ENCODE measurements around the gene DLEC1.

DLEC1 gene

GRCh38 chr3:38002940-38003339, 36.1 kb upstream of the DLEC1 start:
- 0 out of 2 replicates have a peak, but pooled peaks cover 4% of the 10 kb centered on the region for H3K4me1 ChIP-seq (ENCODE audit: insufficient read depth, low read length)
- no peak overlapping the region for H3K9ac ChIP-seq (ENCODE audit: low read depth, low read length)
- H3K9me3 ChIP-seq (ENCODE audit: insufficient read depth, low read depth, low read length) = no peaks in the 10 kb centered on the region
- H3K36me3 ChIP-seq (ENCODE audit: insufficient read depth, low read length) = peaks cover 2% of the 10 kb centered on the region; the same call in 1 of the 2 replicates
- WGBS = 85% methylated on average over 9 of the region's 9 CpGs
- H3K27ac ChIP-seq (ENCODE audit: low read depth, low read length) = no peak overlapping the region
- H3K27me3 ChIP-seq (ENCODE audit: insufficient read depth, low read length) = peaks cover 5% of the 10 kb centered on the region; the same call in 1 of the 2 replicates
- H3K4me3 ChIP-seq (ENCODE audit: low read length) = no peak overlapping the region

GRCh38 chr3:38003371-38003816, 35.6 kb upstream of the DLEC1 start:
- Histone ChIP-seq H3K36me3 (ENCODE audit: insufficient read depth, low read length) (peaks cover 4% of the 10 kb centered on the region; the same call in 1 of the 2 replicates), H3K27me3 (ENCODE audit: insufficient read depth, low read length) (peaks cover 4% of the 10 kb centered on the region; the same call in 1 of the 2 replicates), H3K9me3 (ENCODE audit: insufficient read depth, low read depth, low read length) (no peaks in the 10 kb centered on the region), H3K27ac (ENCODE audit: low read depth, low read length) (no peak overlapping the region), H3K9ac (ENCODE audit: low read depth, low read length) (no peak overlapping the region), H3K4me1 (ENCODE audit: insufficient read depth, low read length) (0 out of 2 replicates have a peak, but pooled peaks cover 3% of the 10 kb centered on the region), H3K4me3 (ENCODE audit: low read length) (no peak overlapping the region)
- WGBS = 48% methylated on average over 6 of the region's 7 CpGs

GRCh38 chr3:38003817-38004414, 35.1 kb upstream of the DLEC1 start:
- Histone ChIP-seq H3K4me1 (ENCODE audit: insufficient read depth, low read length) (no peaks in the 10 kb centered on the region), H3K9ac (ENCODE audit: low read depth, low read length) (no peak overlapping the region), H3K9me3 (ENCODE audit: insufficient read depth, low read depth, low read length) (no peaks in the 10 kb centered on the region), H3K36me3 (ENCODE audit: insufficient read depth, low read length) (peaks cover 4% of the 10 kb centered on the region; the same call in 1 of the 2 replicates), H3K27me3 (ENCODE audit: insufficient read depth, low read length) (no peaks in the 10 kb centered on the region), H3K4me3 (ENCODE audit: low read length) (no peak overlapping the region), H3K27ac (ENCODE audit: low read depth, low read length) (no peak overlapping the region)
- WGBS = 83% methylated on average over 11 of the region's 11 CpGs

- Histone ChIP-seq H3K4me3 (ENCODE audit: low read length) (no peak overlapping the region), H3K9me3 (ENCODE audit: insufficient read depth, low read depth, low read length) (no peaks in the 10 kb centered on the region), H3K36me3 (ENCODE audit: insufficient read depth, low read length) (peaks cover 4% of the 10 kb centered on the region; the same call in 1 of the 2 replicates), H3K27me3 (ENCODE audit: insufficient read depth, low read length) (no peaks in the 10 kb centered on the region), H3K27ac (ENCODE audit: low read depth, low read length) (no peak overlapping the region), H3K9ac (ENCODE audit: low read depth, low read length) (no peak overlapping the region), H3K4me1 (ENCODE audit: insufficient read depth, low read length) (no peaks in the 10 kb centered on the region)
- WGBS = 82% methylated on average over 14 of the region's 14 CpGs
Observed at GRCh38 chr3:38004415-38005075, 34.5 kb upstream of the DLEC1 start.

DNA sequence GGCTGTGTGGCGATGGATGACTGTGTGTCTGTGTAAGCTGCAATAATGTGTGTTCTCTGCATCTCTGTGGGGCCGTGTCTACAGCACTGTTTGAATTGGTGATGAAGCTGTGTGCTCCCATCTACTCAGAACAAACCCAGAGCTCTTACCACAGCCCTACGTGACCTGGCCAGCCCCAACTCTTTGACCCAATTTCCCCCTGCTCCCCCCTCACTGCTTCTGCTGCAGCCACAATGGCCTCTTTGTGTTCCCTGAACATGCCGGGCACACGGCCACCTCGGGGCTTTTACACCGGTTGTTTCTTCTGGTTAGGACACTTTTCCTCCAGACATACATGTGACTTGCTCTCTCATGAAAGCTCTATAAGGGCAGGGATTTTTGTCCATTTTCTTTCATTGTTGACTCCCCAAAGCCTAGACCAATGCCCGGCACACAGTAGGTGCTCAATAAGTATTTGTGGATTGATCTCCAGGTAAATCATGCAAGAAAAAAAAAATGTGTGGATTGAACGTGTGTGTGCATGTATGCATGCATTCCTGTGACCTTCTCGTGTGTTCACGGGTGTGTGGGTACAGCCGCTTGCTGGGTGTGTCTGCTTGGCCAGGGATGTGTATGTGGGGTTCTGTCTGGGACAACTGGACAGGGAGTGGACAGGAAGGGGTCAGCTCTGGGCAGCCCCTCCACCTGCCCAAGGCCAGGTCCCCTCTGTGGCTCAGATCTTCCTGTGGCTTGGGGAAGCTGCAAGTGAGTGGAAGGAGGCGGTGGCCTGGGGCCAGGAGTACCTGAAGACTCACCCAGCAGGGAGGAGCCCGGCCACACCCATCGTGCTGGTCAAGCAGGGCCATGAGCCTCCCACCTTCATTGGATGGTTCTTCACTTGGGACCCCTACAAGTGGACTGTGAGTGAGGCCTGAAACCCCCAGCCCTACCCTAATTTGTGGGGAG, 33.7 kb upstream of the DLEC1 start:
- Histone ChIP-seq H3K36me3 (ENCODE audit: insufficient read depth, low read length) (peaks cover 4% of the 10 kb centered on the region; the same call in 1 of the 2 replicates), H3K9me3 (ENCODE audit: insufficient read depth, low read depth, low read length) (no peaks in the 10 kb centered on the region), H3K4me3 (ENCODE audit: low read length) (no peak overlapping the region), H3K27ac (ENCODE audit: low read depth, low read length) (no peak overlapping the region), H3K4me1 (ENCODE audit: insufficient read depth, low read length) (no peaks in the 10 kb centered on the region), H3K9ac (ENCODE audit: low read depth, low read length) (no peak overlapping the region), H3K27me3 (ENCODE audit: insufficient read depth, low read length) (no peaks in the 10 kb centered on the region)
- WGBS = 93% methylated on average over 15 of the region's 15 CpGs

GRCh38 chr3:38006031-38006430, 33.0 kb upstream of the DLEC1 start:
- H3K4me1 ChIP-seq (ENCODE audit: insufficient read depth, low read length) = no peaks in the 10 kb centered on the region
- WGBS = 83% methylated on average over 5 of the region's 5 CpGs
- peaks cover 4% of the 10 kb centered on the region; the same call in 1 of the 2 replicates for H3K36me3 ChIP-seq (ENCODE audit: insufficient read depth, low read length)
- H3K9me3 ChIP-seq (ENCODE audit: insufficient read depth, low read depth, low read length) = no peaks in the 10 kb centered on the region
- H3K9ac ChIP-seq (ENCODE audit: low read depth, low read length) = no peak overlapping the region
- no peak overlapping the region for H3K4me3 ChIP-seq (ENCODE audit: low read length)
- H3K27ac ChIP-seq (ENCODE audit: low read depth, low read length) = no peak overlapping the region
- no peaks in the 10 kb centered on the region for H3K27me3 ChIP-seq (ENCODE audit: insufficient read depth, low read length)

- 97% methylated on average over 16 of the region's 16 CpGs for WGBS
- Histone ChIP-seq H3K4me3 (ENCODE audit: low read length) (no peak overlapping the region), H3K4me1 (ENCODE audit: insufficient read depth, low read length) (no peaks in the 10 kb centered on the region), H3K9me3 (ENCODE audit: insufficient read depth, low read depth, low read length) (no peaks in the 10 kb centered on the region), H3K36me3 (ENCODE audit: insufficient read depth, low read length) (peaks cover 4% of the 10 kb centered on the region; the same call in 1 of the 2 replicates), H3K27me3 (ENCODE audit: insufficient read depth, low read length) (no peaks in the 10 kb centered on the region), H3K27ac (ENCODE audit: low read depth, low read length) (no peak overlapping the region), H3K9ac (ENCODE audit: low read depth, low read length) (no peak overlapping the region)
Observed at GRCh38 chr3:38006445-38006995, 32.5 kb upstream of the DLEC1 start.

DNA sequence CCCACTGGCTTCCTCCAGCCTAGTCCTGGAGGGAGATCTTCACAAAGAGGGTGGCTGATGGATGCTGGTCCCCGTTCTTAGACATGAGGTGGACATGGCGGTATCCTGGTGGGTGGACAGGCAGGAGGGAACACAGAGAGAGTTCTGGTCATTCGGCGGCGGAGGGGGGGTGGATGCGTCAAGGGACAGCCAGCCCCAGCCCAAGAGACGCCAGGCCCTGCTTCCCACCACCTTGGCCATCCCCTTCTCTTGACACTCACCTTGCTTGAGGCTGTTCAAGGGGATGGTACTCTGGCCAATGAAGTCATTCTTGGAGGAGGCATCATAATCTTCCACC, 31.3 kb upstream of the DLEC1 start:
- no peaks in the 10 kb centered on the region for H3K4me1 ChIP-seq (ENCODE audit: insufficient read depth, low read length)
- H3K27ac ChIP-seq (ENCODE audit: low read depth, low read length) = no peak overlapping the region
- no peaks in the 10 kb centered on the region for H3K9me3 ChIP-seq (ENCODE audit: insufficient read depth, low read depth, low read length)
- H3K4me3 ChIP-seq (ENCODE audit: low read length) = no peak overlapping the region
- H3K27me3 ChIP-seq (ENCODE audit: insufficient read depth, low read length) = no peaks in the 10 kb centered on the region
- 94% methylated on average over 7 of the region's 7 CpGs for WGBS
- no peak overlapping the region for H3K9ac ChIP-seq (ENCODE audit: low read depth, low read length)
- H3K36me3 ChIP-seq (ENCODE audit: insufficient read depth, low read length) = peaks cover 4% of the 10 kb centered on the region; the same call in 1 of the 2 replicates

DNA sequence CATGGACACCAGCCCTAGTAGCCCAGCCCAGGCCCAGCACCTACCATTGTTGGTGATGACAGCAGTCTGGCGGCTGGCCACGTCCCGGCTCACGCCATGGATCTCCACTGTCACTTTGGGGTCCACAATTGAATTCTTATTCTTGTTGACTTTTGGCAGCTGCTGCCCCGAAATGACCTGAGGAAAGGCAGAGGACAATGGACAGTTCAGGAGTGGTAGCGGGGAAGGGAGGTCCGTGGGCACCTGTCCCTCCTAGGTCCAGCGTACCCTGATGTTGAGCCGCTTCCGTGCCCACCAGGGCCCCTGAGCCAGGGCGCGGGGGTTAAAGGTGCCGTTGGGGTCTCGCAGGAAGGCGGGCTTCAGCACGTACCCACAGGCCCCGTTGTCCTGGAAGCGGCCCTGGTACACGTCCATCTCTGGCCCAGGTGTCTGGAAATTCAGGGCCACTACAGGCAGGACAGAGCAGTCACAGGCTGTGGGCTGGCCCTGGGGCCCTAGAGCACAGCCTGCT, 30.8 kb upstream of the DLEC1 start:
- Histone ChIP-seq H3K4me1 (ENCODE audit: insufficient read depth, low read length) (no peaks in the 10 kb centered on the region), H3K9ac (ENCODE audit: low read depth, low read length) (no peak overlapping the region), H3K36me3 (ENCODE audit: insufficient read depth, low read length) (peaks cover 4% of the 10 kb centered on the region; the same call in 1 of the 2 replicates), H3K27ac (ENCODE audit: low read depth, low read length) (no peak overlapping the region), H3K4me3 (ENCODE audit: low read length) (no peak overlapping the region), H3K9me3 (ENCODE audit: insufficient read depth, low read depth, low read length) (no peaks in the 10 kb centered on the region), H3K27me3 (ENCODE audit: insufficient read depth, low read length) (no peaks in the 10 kb centered on the region)
- 95% methylated on average over 19 of the region's 19 CpGs for WGBS

GRCh38 chr3:38008971-38009580, 29.9 kb upstream of the DLEC1 start:
- Histone ChIP-seq H3K9ac (ENCODE audit: low read depth, low read length) (no peak overlapping the region), H3K27ac (ENCODE audit: low read depth, low read length) (no peak overlapping the region), H3K4me3 (ENCODE audit: low read length) (no peak overlapping the region), H3K36me3 (ENCODE audit: insufficient read depth, low read length) (peaks cover 4% of the 10 kb centered on the region; the same call in 1 of the 2 replicates), H3K4me1 (ENCODE audit: insufficient read depth, low read length) (no peaks in the 10 kb centered on the region), H3K9me3 (ENCODE audit: insufficient read depth, low read depth, low read length) (no peaks in the 10 kb centered on the region), H3K27me3 (ENCODE audit: insufficient read depth, low read length) (no peaks in the 10 kb centered on the region)
- 90% methylated on average over 16 of the region's 16 CpGs for WGBS

All from HUES64 (cell line).